ENCODE results near the gene DSC2.

DSC2 gene

GRCh38 chr18:31116853-31117595 lies 14.8 kb upstream of the DSC2 start:
- Histone ChIP-seq H3K4me3 (ENCODE audit: low read depth in 1 of 2, low read length in 2 of 2) (no peak overlapping the region), H2AFZ (ENCODE audit: low read depth, low read length) (no peak overlapping the region), H3K9me3 (ENCODE audit: insufficient read depth, low read length, severe bottlenecking) (no peaks in the 10 kb centered on the region), H3K4me2 (ENCODE audit: insufficient read depth, low read length) (no peak overlapping the region), H3K27me3 (ENCODE audit: insufficient read depth, low read length, poor library complexity) (no peaks in the 10 kb centered on the region), H3K79me2 (ENCODE audit: insufficient read depth, low read length) (no peaks in the 10 kb centered on the region), H3K27ac (ENCODE audit: low read length) (no peak overlapping the region), H3K9ac (ENCODE audit: low read depth, low read length) (no peak overlapping the region), H4K20me1 (ENCODE audit: insufficient read depth, low read length) (no peaks in the 10 kb centered on the region), H3K36me3 (ENCODE audit: insufficient read depth, low read length) (no peaks in the 10 kb centered on the region), H3K4me1 (ENCODE audit: insufficient read depth, low read length) (no peaks in the 10 kb centered on the region)
- ATAC-seq (ENCODE audit: insufficient read depth, low read depth), result no peak
- TF ChIP-seq, protein P1, sequence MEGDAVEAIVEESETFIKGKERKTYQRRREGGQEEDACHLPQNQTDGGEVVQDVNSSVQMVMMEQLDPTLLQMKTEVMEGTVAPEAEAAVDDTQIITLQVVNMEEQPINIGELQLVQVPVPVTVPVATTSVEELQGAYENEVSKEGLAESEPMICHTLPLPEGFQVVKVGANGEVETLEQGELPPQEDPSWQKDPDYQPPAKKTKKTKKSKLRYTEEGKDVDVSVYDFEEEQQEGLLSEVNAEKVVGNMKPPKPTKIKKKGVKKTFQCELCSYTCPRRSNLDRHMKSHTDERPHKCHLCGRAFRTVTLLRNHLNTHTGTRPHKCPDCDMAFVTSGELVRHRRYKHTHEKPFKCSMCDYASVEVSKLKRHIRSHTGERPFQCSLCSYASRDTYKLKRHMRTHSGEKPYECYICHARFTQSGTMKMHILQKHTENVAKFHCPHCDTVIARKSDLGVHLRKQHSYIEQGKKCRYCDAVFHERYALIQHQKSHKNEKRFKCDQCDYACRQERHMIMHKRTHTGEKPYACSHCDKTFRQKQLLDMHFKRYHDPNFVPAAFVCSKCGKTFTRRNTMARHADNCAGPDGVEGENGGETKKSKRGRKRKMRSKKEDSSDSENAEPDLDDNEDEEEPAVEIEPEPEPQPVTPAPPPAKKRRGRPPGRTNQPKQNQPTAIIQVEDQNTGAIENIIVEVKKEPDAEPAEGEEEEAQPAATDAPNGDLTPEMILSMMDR (IDR thresholded peaks at IDR 0.05; ENCODE audit: borderline replicate concordance, extremely low read depth, low read length, poor library complexity, severe bottlenecking), result no peak
- no peak for TF ChIP-seq EZH2 (IDR thresholded peaks at IDR 0.05; ENCODE audit: borderline replicate concordance, low read depth, low read length, severe bottlenecking)
- no peak for DNase-seq

DNA sequence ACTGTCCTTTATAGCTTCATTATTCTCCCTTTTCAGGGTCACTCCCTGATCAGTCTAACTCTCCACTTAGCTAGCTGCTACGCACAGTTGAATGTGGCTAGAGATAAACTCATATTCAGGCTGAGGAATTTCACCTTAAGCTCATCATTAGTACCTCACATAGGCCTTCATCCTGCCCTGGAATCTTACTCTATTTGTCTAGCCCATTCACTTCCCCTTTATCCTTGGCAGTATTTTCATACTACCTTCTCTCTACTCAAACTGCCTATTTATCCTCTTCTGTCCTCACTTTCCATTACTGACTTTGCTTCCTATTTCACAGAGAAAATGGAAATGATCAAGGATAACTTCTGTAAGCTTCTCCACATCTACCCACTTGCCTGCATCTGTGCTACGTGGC lies 10.6 kb upstream of the DSC2 start:
- Histone ChIP-seq H4K20me1 (ENCODE audit: insufficient read depth, low read length) (no peaks in the 10 kb centered on the region), H3K4me3 (ENCODE audit: low read depth in 1 of 2, low read length in 2 of 2) (no peak overlapping the region), H3K4me1 (ENCODE audit: insufficient read depth, low read length) (no peaks in the 10 kb centered on the region), H3K9ac (ENCODE audit: low read depth, low read length) (no peak overlapping the region), H3K4me2 (ENCODE audit: insufficient read depth, low read length) (no peak overlapping the region), H3K27ac (ENCODE audit: low read length) (no peak overlapping the region), H3K79me2 (ENCODE audit: insufficient read depth, low read length) (no peaks in the 10 kb centered on the region), H2AFZ (ENCODE audit: low read depth, low read length) (no peak overlapping the region), H3K36me3 (ENCODE audit: insufficient read depth, low read length) (no peaks in the 10 kb centered on the region), H3K27me3 (ENCODE audit: insufficient read depth, low read length, poor library complexity) (no peaks in the 10 kb centered on the region), H3K9me3 (ENCODE audit: insufficient read depth, low read length, severe bottlenecking) (no peaks in the 10 kb centered on the region)
- TF ChIP-seq EZH2 (IDR thresholded peaks at IDR 0.05; ENCODE audit: borderline replicate concordance, low read depth, low read length, severe bottlenecking), result no peak
- TF ChIP-seq, protein P1 (IDR thresholded peaks at IDR 0.05; ENCODE audit: borderline replicate concordance, extremely low read depth, low read length, poor library complexity, severe bottlenecking), result no peak
- DNase-seq (no peak), ATAC-seq (ENCODE audit: insufficient read depth, low read depth) (no peak)

DNA sequence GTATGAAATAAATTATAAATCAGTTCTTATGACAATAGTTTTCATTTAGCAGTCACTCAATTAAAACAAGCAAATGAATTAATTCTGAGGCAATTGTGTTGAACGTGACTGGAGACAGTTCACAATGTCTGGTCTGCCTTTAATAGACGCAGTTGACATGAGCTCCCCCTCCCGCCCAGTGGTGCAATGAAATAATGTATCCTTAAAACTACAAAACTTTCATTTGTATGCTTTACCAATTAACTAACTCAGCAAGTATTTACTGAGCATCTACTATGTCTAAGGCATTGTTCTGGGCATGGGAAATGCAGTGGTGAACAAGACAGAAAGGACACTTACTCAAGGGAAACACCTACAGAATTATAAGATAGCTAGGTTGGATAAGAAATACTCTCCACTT lies 3.5 kb upstream of the DSC2 start:
- H2AFZ ChIP-seq (ENCODE audit: low read depth, low read length), result no peak overlapping the region
- TF ChIP-seq EZH2 (IDR thresholded peaks at IDR 0.05; ENCODE audit: borderline replicate concordance, low read depth, low read length, severe bottlenecking), result no peak
- TF ChIP-seq, protein P1 (IDR thresholded peaks at IDR 0.05; ENCODE audit: borderline replicate concordance, extremely low read depth, low read length, poor library complexity, severe bottlenecking), result no peak
- H3K4me3 ChIP-seq (ENCODE audit: low read depth in 1 of 2, low read length in 2 of 2), result no peak overlapping the region
- H3K36me3 ChIP-seq (ENCODE audit: insufficient read depth, low read length), result no peaks in the 10 kb centered on the region
- H3K27me3 ChIP-seq (ENCODE audit: insufficient read depth, low read length, poor library complexity), result no peaks in the 10 kb centered on the region
- H3K27ac ChIP-seq (ENCODE audit: low read length), result no peak overlapping the region
- H3K4me1 ChIP-seq (ENCODE audit: insufficient read depth, low read length), result no peaks in the 10 kb centered on the region
- no peaks in the 10 kb centered on the region for H3K9me3 ChIP-seq (ENCODE audit: insufficient read depth, low read length, severe bottlenecking)
- H4K20me1 ChIP-seq (ENCODE audit: insufficient read depth, low read length), result no peaks in the 10 kb centered on the region
- no peaks in the 10 kb centered on the region for H3K79me2 ChIP-seq (ENCODE audit: insufficient read depth, low read length)
- ATAC-seq (ENCODE audit: insufficient read depth, low read depth), result no peak
- no peak overlapping the region for H3K9ac ChIP-seq (ENCODE audit: low read depth, low read length)
- DNase-seq, result no peak
- no peak overlapping the region for H3K4me2 ChIP-seq (ENCODE audit: insufficient read depth, low read length)
